Measurements from ENCODE around the gene GYG2.

The GYG2 gene

GRCh38 chrX:2908125-2908685, 79.5 kb downstream of the GYG2 start:
- H3K23ac ChIP-seq (ENCODE audit: low read length) = no peak overlapping the region
- no peak overlapping the region for H4K8ac ChIP-seq (ENCODE audit: low read depth, low read length)
- H3K27ac ChIP-seq (ENCODE audit: low read depth, low read length) = no peak overlapping the region
- no peak overlapping the region for H2AK5ac ChIP-seq (ENCODE audit: low read length)
- H2BK120ac ChIP-seq (ENCODE audit: low read depth, low read length) = no peak overlapping the region
- no peaks in the 10 kb centered on the region for H3K79me1 ChIP-seq (ENCODE audit: low read length)
- no peak overlapping the region for H3K9ac ChIP-seq (ENCODE audit: low read length)
- H2BK15ac ChIP-seq (replicated peaks; ENCODE audit: low read depth) = no peak overlapping the region
- no peak overlapping the region for H2BK5ac ChIP-seq (ENCODE audit: low read length)
- no peak for DNase-seq
- no peak overlapping the region for H3K4ac ChIP-seq (ENCODE audit: low read depth, low read length)
- H3K18ac ChIP-seq (ENCODE audit: low read length) = no peak overlapping the region
- H3K27me3 ChIP-seq (ENCODE audit: insufficient read depth, low read length, poor library complexity) = no peaks in the 10 kb centered on the region
- no peak overlapping the region for H3K4me3 ChIP-seq (ENCODE audit: low read length)
- no peaks in the 10 kb centered on the region for H3K79me2 ChIP-seq (ENCODE audit: control insufficient read depth, insufficient read depth, low read length)
- whole genome bisulfite sequencing (ENCODE audit: extremely low coverage, insufficient coverage, low lambda C conversion rate) = 100% methylated on average over 1 of the region's 2 CpGs
- no peaks in the 10 kb centered on the region for H3K36me3 ChIP-seq (ENCODE audit: control insufficient read depth, insufficient read depth, low read length)
- H4K5ac ChIP-seq (ENCODE audit: low read length) = no peak overlapping the region
- H3K4me1 ChIP-seq (ENCODE audit: control insufficient read depth, low read depth, low read length) = no peaks in the 10 kb centered on the region
- H3K56ac ChIP-seq (ENCODE audit: low read length) = no peak overlapping the region
- no peak overlapping the region for H3K4me2 ChIP-seq (ENCODE audit: low read length)

GRCh38 chrX:2910109-2910508, 81.4 kb downstream of the GYG2 start:
- Histone ChIP-seq H3K9ac (ENCODE audit: low read length) (no peak overlapping the region), H3K4me3 (ENCODE audit: low read length) (no peak overlapping the region), H2BK15ac (replicated peaks; ENCODE audit: low read depth) (no peak overlapping the region), H3K79me1 (ENCODE audit: low read length) (no peaks in the 10 kb centered on the region), H3K36me3 (ENCODE audit: control insufficient read depth, insufficient read depth, low read length) (no peaks in the 10 kb centered on the region), H3K18ac (ENCODE audit: low read length) (no peak overlapping the region), H2BK120ac (ENCODE audit: low read depth, low read length) (no peak overlapping the region), H2BK5ac (ENCODE audit: low read length) (no peak overlapping the region), H3K79me2 (ENCODE audit: control insufficient read depth, insufficient read depth, low read length) (no peaks in the 10 kb centered on the region), H3K4ac (ENCODE audit: low read depth, low read length) (no peak overlapping the region), H3K56ac (ENCODE audit: low read length) (no peak overlapping the region), H3K4me1 (ENCODE audit: control insufficient read depth, low read depth, low read length) (no peaks in the 10 kb centered on the region), H3K4me2 (ENCODE audit: low read length) (no peak overlapping the region), H4K5ac (ENCODE audit: low read length) (no peak overlapping the region), H3K27ac (ENCODE audit: low read depth, low read length) (no peak overlapping the region), H4K8ac (ENCODE audit: low read depth, low read length) (no peak overlapping the region), H3K27me3 (ENCODE audit: insufficient read depth, low read length, poor library complexity) (no peaks in the 10 kb centered on the region), H3K23ac (ENCODE audit: low read length) (no peak overlapping the region), H2AK5ac (ENCODE audit: low read length) (no peak overlapping the region)
- WGBS (ENCODE audit: extremely low coverage, insufficient coverage, low lambda C conversion rate) = no CpG with 5 or more reads among the region's 3 CpGs
- no peak for DNase-seq

GRCh38 chrX:2913118-2913517, 84.4 kb downstream of the GYG2 start:
- no peaks in the 10 kb centered on the region for H3K27me3 ChIP-seq (ENCODE audit: insufficient read depth, low read length, poor library complexity)
- no peak overlapping the region for H2AK5ac ChIP-seq (ENCODE audit: low read length)
- no peaks in the 10 kb centered on the region for H3K36me3 ChIP-seq (ENCODE audit: control insufficient read depth, insufficient read depth, low read length)
- H3K56ac ChIP-seq (ENCODE audit: low read length) = peak overlapping the region; percentile 69
- no peak overlapping the region for H3K4ac ChIP-seq (ENCODE audit: low read depth, low read length)
- no peak overlapping the region for H3K27ac ChIP-seq (ENCODE audit: low read depth, low read length)
- no peak overlapping the region for H4K8ac ChIP-seq (ENCODE audit: low read depth, low read length)
- H3K18ac ChIP-seq (ENCODE audit: low read length) = no peak overlapping the region
- no peaks in the 10 kb centered on the region for H3K79me1 ChIP-seq (ENCODE audit: low read length)
- no peak overlapping the region for H3K4me2 ChIP-seq (ENCODE audit: low read length)
- peak; percentile 70 for DNase-seq
- peak overlapping the region; percentile 31 for H2BK5ac ChIP-seq (ENCODE audit: low read length)
- no peak overlapping the region for H2BK120ac ChIP-seq (ENCODE audit: low read depth, low read length)
- H3K4me3 ChIP-seq (ENCODE audit: low read length) = no peak overlapping the region
- H3K4me1 ChIP-seq (ENCODE audit: control insufficient read depth, low read depth, low read length) = no peaks in the 10 kb centered on the region
- H3K23ac ChIP-seq (ENCODE audit: low read length) = no peak overlapping the region
- H3K79me2 ChIP-seq (ENCODE audit: control insufficient read depth, insufficient read depth, low read length) = no peaks in the 10 kb centered on the region
- H4K5ac ChIP-seq (ENCODE audit: low read length) = no peak overlapping the region
- H2BK15ac ChIP-seq (replicated peaks; ENCODE audit: low read depth) = no peak overlapping the region
- no CpG with 5 or more reads among the region's 3 CpGs for WGBS (ENCODE audit: extremely low coverage, insufficient coverage, low lambda C conversion rate)
- H3K9ac ChIP-seq (ENCODE audit: low read length) = no peak overlapping the region

- no peaks in the 10 kb centered on the region for H3K36me3 ChIP-seq (ENCODE audit: control insufficient read depth, insufficient read depth, low read length)
- no peaks in the 10 kb centered on the region for H3K79me1 ChIP-seq (ENCODE audit: low read length)
- no peak overlapping the region for H3K4me2 ChIP-seq (ENCODE audit: low read length)
- H3K18ac ChIP-seq (ENCODE audit: low read length) = no peak overlapping the region
- H3K79me2 ChIP-seq (ENCODE audit: control insufficient read depth, insufficient read depth, low read length) = no peaks in the 10 kb centered on the region
- no peak overlapping the region for H2AK5ac ChIP-seq (ENCODE audit: low read length)
- no peak overlapping the region for H2BK15ac ChIP-seq (replicated peaks; ENCODE audit: low read depth)
- H3K9ac ChIP-seq (ENCODE audit: low read length) = no peak overlapping the region
- no peaks in the 10 kb centered on the region for H3K4me1 ChIP-seq (ENCODE audit: control insufficient read depth, low read depth, low read length)
- H3K4me3 ChIP-seq (ENCODE audit: low read length) = no peak overlapping the region
- no peak overlapping the region for H4K5ac ChIP-seq (ENCODE audit: low read length)
- no peak overlapping the region for H3K4ac ChIP-seq (ENCODE audit: low read depth, low read length)
- H3K56ac ChIP-seq (ENCODE audit: low read length) = no peak overlapping the region
- no peak overlapping the region for H3K23ac ChIP-seq (ENCODE audit: low read length)
- WGBS (ENCODE audit: extremely low coverage, insufficient coverage, low lambda C conversion rate) = no CpG with 5 or more reads among the region's 23 CpGs
- no peak overlapping the region for H2BK5ac ChIP-seq (ENCODE audit: low read length)
- H3K27me3 ChIP-seq (ENCODE audit: insufficient read depth, low read length, poor library complexity) = no peaks in the 10 kb centered on the region
- no peak for DNase-seq
- H3K27ac ChIP-seq (ENCODE audit: low read depth, low read length) = no peak overlapping the region
- no peak overlapping the region for H2BK120ac ChIP-seq (ENCODE audit: low read depth, low read length)
- H4K8ac ChIP-seq (ENCODE audit: low read depth, low read length) = no peak overlapping the region
Observed at GRCh38 chrX:2917767-2918166, 89.0 kb downstream of the GYG2 start.

GRCh38 chrX:2921193-2921592, 92.5 kb downstream of the GYG2 start:
- no peak overlapping the region for H3K56ac ChIP-seq (ENCODE audit: low read length)
- WGBS (ENCODE audit: extremely low coverage, insufficient coverage, low lambda C conversion rate) = 100% methylated on average over 1 of the region's 1 CpG
- no peak overlapping the region for H3K9ac ChIP-seq (ENCODE audit: low read length)
- no peak overlapping the region for H3K27ac ChIP-seq (ENCODE audit: low read depth, low read length)
- no peak overlapping the region for H2BK5ac ChIP-seq (ENCODE audit: low read length)
- H3K36me3 ChIP-seq (ENCODE audit: control insufficient read depth, insufficient read depth, low read length) = no peaks in the 10 kb centered on the region
- no peaks in the 10 kb centered on the region for H3K79me2 ChIP-seq (ENCODE audit: control insufficient read depth, insufficient read depth, low read length)
- H4K5ac ChIP-seq (ENCODE audit: low read length) = no peak overlapping the region
- H3K18ac ChIP-seq (ENCODE audit: low read length) = no peak overlapping the region
- DNase-seq = no peak
- no peaks in the 10 kb centered on the region for H3K79me1 ChIP-seq (ENCODE audit: low read length)
- no peaks in the 10 kb centered on the region for H3K27me3 ChIP-seq (ENCODE audit: insufficient read depth, low read length, poor library complexity)
- H2BK15ac ChIP-seq (replicated peaks; ENCODE audit: low read depth) = no peak overlapping the region
- no peak overlapping the region for H2BK120ac ChIP-seq (ENCODE audit: low read depth, low read length)
- H2AK5ac ChIP-seq (ENCODE audit: low read length) = no peak overlapping the region
- H3K4ac ChIP-seq (ENCODE audit: low read depth, low read length) = no peak overlapping the region
- no peak overlapping the region for H3K23ac ChIP-seq (ENCODE audit: low read length)
- H4K8ac ChIP-seq (ENCODE audit: low read depth, low read length) = no peak overlapping the region
- no peaks in the 10 kb centered on the region for H3K4me1 ChIP-seq (ENCODE audit: control insufficient read depth, low read depth, low read length)
- no peak overlapping the region for H3K4me2 ChIP-seq (ENCODE audit: low read length)
- no peak overlapping the region for H3K4me3 ChIP-seq (ENCODE audit: low read length)

GRCh38 chrX:2921750-2922149, 93.0 kb downstream of the GYG2 start:
- Histone ChIP-seq H3K18ac (ENCODE audit: low read length) (no peak overlapping the region), H3K27ac (ENCODE audit: low read depth, low read length) (no peak overlapping the region), H4K5ac (ENCODE audit: low read length) (no peak overlapping the region), H2AK5ac (ENCODE audit: low read length) (no peak overlapping the region), H3K9ac (ENCODE audit: low read length) (no peak overlapping the region), H3K79me1 (ENCODE audit: low read length) (no peaks in the 10 kb centered on the region), H3K4me1 (ENCODE audit: control insufficient read depth, low read depth, low read length) (no peaks in the 10 kb centered on the region), H2BK15ac (replicated peaks; ENCODE audit: low read depth) (no peak overlapping the region), H3K23ac (ENCODE audit: low read length) (no peak overlapping the region), H3K79me2 (ENCODE audit: control insufficient read depth, insufficient read depth, low read length) (no peaks in the 10 kb centered on the region), H3K4ac (ENCODE audit: low read depth, low read length) (no peak overlapping the region), H3K56ac (ENCODE audit: low read length) (no peak overlapping the region), H2BK120ac (ENCODE audit: low read depth, low read length) (no peak overlapping the region), H2BK5ac (ENCODE audit: low read length) (no peak overlapping the region), H3K4me2 (ENCODE audit: low read length) (no peak overlapping the region), H4K8ac (ENCODE audit: low read depth, low read length) (no peak overlapping the region), H3K4me3 (ENCODE audit: low read length) (no peak overlapping the region), H3K27me3 (ENCODE audit: insufficient read depth, low read length, poor library complexity) (no peaks in the 10 kb centered on the region), H3K36me3 (ENCODE audit: control insufficient read depth, insufficient read depth, low read length) (no peaks in the 10 kb centered on the region)
- WGBS (ENCODE audit: extremely low coverage, insufficient coverage, low lambda C conversion rate) = no CpG with 5 or more reads among the region's 9 CpGs
- no peak for DNase-seq

Data from mesendoderm (in vitro differentiated cells).